Hepatocyte (in vitro differentiated cells): ENCODE data around the gene RGR.
A peak's percentile ranks its signal among the peaks of the same experiment; 100 is the strongest.

Experiments
- CTCF ChIP-seq: fragments of 200-600 bp; sonication (generic); IDR thresholded peaks from 2 replicates; pipeline ENCODE4 v1.5.1; 2016; ENCODE audit warnings: antibody characterized with exemption, mild to moderate bottlenecking; ENCODE audit not compliant: poor library complexity
- EZH2 ChIP-seq: fragments of 200-600 bp; sonication (generic); IDR thresholded peaks from 2 replicates; pipeline ENCODE4 v1.6.1; 2016; ENCODE audit warnings: antibody characterized with exemption, mild to moderate bottlenecking, borderline replicate concordance

GRCh38 chr10:84264611-84265141 lies 19.8 kb downstream of the RGR start:
- TF ChIP-seq CTCF = peak; percentile 95
- no peak for TF ChIP-seq EZH2
